Measurements from ENCODE around the gene SP7. TPM values are rescaled to one million over a fixed set of nuclear protein-coding genes. Genes with fewer than 3 reads are reported as not detected.

Gene SP7
- total and polyA plus RNA-seq, 2 experiments from 2014 or later: 0.17 TPM; not detected in 1

- no peak for TF ChIP-seq CTCF (conservative IDR thresholded peaks at IDR 0.05; ENCODE audit: low read depth in 2 of 2)
These were observed 2.8 kb upstream of the SP7 start (continued) for GRCh38 chr12:53338916-53339315.

DNA sequence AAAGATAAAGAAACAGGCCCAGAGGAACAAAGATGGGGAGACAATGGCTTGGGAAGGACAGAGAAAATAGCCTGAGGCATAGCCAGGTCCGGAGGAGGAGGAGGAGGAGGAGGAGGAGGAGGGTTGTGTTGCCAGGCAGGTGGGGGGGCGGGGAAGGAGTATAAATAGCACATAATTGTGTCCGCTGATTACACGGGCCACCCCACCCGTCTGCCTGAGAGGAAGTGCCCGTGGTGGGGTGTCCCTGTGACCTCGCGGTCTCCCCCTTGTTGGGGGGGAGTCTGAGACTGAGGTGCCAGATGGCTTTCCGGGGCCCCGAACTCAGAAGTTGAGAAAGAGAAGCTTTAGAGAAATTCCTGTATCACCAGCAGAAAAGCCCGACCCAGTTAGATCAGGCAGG is 1.9 kb upstream of the SP7 start:
- H3F3A ChIP-seq (replicated peaks; ENCODE audit: low read depth): no peaks in the 10 kb centered on the region
- Mint-ChIP-seq H3K4me3 (no peak overlapping the region), H3K36me3 (ENCODE audit: low read depth) (no peaks in the 10 kb centered on the region), H3K27me3 (ENCODE audit: insufficient read depth, low read depth, poor library complexity) (peaks cover 10% of the 10 kb centered on the region), H3K9me3 (no peaks in the 10 kb centered on the region), H3K27ac (no peak overlapping the region), H3K4me1 (peaks cover 24% of the 10 kb centered on the region)
- H3K4me3 ChIP-seq: 0 out of 2 replicates have a peak overlapping the region, but pooled peaks have one; percentile 3
- no peaks in the 10 kb centered on the region for H3K9me2 ChIP-seq (ENCODE audit: insufficient read depth)
- H3K27me3 ChIP-seq (ENCODE audit: insufficient read depth): peaks cover 37% of the 10 kb centered on the region
- no peaks in the 10 kb centered on the region for H3K79me2 ChIP-seq (replicated peaks; ENCODE audit: insufficient read depth)
- no peak for DNase-seq (ENCODE audit: low spot score)
- peak overlapping the region; percentile 22; the same call in 1 of the 2 replicates for H3K4me2 ChIP-seq
- peak overlapping the region; percentile 96 for H2AFZ ChIP-seq
- peak; percentile 19 for ATAC-seq
- H3K4me1 ChIP-seq (ENCODE audit: insufficient read depth): peaks cover 24% of the 10 kb centered on the region
- H3K27ac ChIP-seq (ENCODE audit: low read depth): no peak overlapping the region
- no peaks in the 10 kb centered on the region for H3K36me3 ChIP-seq (ENCODE audit: insufficient read depth)
- no peaks in the 10 kb centered on the region for H4K20me1 ChIP-seq (replicated peaks; ENCODE audit: insufficient read depth)
- no peak for TF ChIP-seq ZNF462 (CRISPR knock-in tag; IDR thresholded peaks at IDR 0.05)
- no peak for TF ChIP-seq EZH2phosphoT487 (IDR thresholded peaks at IDR 0.05; ENCODE audit: unreplicated experiment)
- TF ChIP-seq JUNB (IDR thresholded peaks at IDR 0.05; ENCODE audit: unreplicated experiment): no peak
- TF ChIP-seq POLR2AphosphoS5 (IDR thresholded peaks at IDR 0.05; ENCODE audit: low read depth): no peak
- TF ChIP-seq EZH2 (IDR thresholded peaks at IDR 0.05; ENCODE audit: low read depth, unreplicated experiment): no peak
- TF ChIP-seq ETS1 (IDR thresholded peaks at IDR 0.05): no peak
- TF ChIP-seq, protein P1, sequence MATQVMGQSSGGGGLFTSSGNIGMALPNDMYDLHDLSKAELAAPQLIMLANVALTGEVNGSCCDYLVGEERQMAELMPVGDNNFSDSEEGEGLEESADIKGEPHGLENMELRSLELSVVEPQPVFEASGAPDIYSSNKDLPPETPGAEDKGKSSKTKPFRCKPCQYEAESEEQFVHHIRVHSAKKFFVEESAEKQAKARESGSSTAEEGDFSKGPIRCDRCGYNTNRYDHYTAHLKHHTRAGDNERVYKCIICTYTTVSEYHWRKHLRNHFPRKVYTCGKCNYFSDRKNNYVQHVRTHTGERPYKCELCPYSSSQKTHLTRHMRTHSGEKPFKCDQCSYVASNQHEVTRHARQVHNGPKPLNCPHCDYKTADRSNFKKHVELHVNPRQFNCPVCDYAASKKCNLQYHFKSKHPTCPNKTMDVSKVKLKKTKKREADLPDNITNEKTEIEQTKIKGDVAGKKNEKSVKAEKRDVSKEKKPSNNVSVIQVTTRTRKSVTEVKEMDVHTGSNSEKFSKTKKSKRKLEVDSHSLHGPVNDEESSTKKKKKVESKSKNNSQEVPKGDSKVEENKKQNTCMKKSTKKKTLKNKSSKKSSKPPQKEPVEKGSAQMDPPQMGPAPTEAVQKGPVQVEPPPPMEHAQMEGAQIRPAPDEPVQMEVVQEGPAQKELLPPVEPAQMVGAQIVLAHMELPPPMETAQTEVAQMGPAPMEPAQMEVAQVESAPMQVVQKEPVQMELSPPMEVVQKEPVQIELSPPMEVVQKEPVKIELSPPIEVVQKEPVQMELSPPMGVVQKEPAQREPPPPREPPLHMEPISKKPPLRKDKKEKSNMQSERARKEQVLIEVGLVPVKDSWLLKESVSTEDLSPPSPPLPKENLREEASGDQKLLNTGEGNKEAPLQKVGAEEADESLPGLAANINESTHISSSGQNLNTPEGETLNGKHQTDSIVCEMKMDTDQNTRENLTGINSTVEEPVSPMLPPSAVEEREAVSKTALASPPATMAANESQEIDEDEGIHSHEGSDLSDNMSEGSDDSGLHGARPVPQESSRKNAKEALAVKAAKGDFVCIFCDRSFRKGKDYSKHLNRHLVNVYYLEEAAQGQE (IDR thresholded peaks at IDR 0.05; ENCODE audit: unreplicated experiment): no peak
- TF ChIP-seq CTCF (conservative IDR thresholded peaks at IDR 0.05; ENCODE audit: low read depth in 2 of 2): no peak
- no peak for TF ChIP-seq NANOG (IDR thresholded peaks at IDR 0.05; ENCODE audit: borderline replicate concordance)
- TF ChIP-seq ZNF331 (CRISPR knock-in tag; IDR thresholded peaks at IDR 0.05; ENCODE audit: low read depth): no peak
